ENCODE results near the gene BHMT2. TPM values are rescaled to one million over a fixed set of nuclear protein-coding genes. Genes with fewer than 3 reads are reported as not detected.

Gene BHMT2
- total RNA-seq, 1 donor from 2014 or later: 2.9 TPM

DNA sequence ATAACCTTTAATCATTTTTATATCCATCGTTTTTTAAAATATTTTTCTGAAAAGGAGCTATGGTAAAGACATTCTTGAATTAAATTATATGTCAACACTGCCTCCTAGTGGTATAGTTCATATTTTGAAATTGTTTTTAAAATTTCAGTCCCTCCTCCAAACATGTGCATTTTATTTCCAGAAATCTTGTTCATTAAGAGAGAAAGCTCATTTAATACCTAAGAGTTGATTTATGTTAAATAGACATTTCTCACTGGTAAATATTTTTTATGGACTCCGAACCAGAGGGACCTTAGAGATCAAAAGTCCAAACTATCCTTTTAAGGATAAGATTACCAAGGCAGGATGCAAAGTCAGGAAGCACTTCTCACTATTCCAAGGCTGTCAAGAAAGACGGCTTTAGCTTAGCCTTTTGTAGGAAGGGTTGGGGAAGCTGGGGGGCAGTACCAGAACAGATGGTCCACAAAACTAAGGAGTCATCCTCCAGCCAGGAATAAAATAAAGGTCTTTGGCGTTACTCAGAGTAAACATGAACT is 63.6 kb downstream of the BHMT2 start:
- no peak for DNase-seq (ENCODE audit: low read depth)
- TF ChIP-seq, protein P1, sequence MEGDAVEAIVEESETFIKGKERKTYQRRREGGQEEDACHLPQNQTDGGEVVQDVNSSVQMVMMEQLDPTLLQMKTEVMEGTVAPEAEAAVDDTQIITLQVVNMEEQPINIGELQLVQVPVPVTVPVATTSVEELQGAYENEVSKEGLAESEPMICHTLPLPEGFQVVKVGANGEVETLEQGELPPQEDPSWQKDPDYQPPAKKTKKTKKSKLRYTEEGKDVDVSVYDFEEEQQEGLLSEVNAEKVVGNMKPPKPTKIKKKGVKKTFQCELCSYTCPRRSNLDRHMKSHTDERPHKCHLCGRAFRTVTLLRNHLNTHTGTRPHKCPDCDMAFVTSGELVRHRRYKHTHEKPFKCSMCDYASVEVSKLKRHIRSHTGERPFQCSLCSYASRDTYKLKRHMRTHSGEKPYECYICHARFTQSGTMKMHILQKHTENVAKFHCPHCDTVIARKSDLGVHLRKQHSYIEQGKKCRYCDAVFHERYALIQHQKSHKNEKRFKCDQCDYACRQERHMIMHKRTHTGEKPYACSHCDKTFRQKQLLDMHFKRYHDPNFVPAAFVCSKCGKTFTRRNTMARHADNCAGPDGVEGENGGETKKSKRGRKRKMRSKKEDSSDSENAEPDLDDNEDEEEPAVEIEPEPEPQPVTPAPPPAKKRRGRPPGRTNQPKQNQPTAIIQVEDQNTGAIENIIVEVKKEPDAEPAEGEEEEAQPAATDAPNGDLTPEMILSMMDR (conservative IDR thresholded peaks at IDR 0.05; ENCODE audit: low read depth, low read length): no peak
- peak overlapping the region; percentile 38 for H3K4me3 ChIP-seq (ENCODE audit: low read depth, low read length)

- DNase-seq (ENCODE audit: low read depth): peak; percentile 61
- H3K4me3 ChIP-seq (ENCODE audit: low read depth, low read length): peak overlapping the region; percentile 38
- TF ChIP-seq, protein P1 (conservative IDR thresholded peaks at IDR 0.05; ENCODE audit: low read depth, low read length): peak; percentile 93
Observed at GRCh38 chr5:79133657-79134451, 64.3 kb downstream of the BHMT2 start.

- DNase-seq (ENCODE audit: low read depth): no peak
- no peak overlapping the region for H3K4me3 ChIP-seq (ENCODE audit: low read depth, low read length)
- TF ChIP-seq, protein P1 (conservative IDR thresholded peaks at IDR 0.05; ENCODE audit: low read depth, low read length): no peak
Observed at GRCh38 chr5:79135790-79136553, 66.4 kb downstream of the BHMT2 start.

DNA sequence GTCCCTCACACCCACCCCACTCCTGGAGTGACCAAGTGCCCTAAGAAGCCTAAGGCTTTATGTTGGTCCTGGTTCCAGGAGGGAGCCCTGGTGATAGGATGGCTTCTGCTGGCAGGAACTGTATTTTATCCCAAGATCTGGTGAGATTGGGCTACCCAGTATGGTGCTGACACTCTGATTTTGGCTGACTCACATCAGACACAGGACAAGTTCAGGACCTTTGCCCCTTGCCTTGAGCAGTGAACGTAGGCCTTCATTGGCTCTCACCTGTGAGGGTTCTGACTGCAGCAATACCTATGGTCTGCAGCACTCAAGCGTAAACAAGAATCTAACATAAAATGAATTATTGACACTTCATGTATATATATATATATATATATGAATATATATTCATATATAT is 67.1 kb downstream of the BHMT2 start:
- DNase-seq (ENCODE audit: low read depth): no peak
- TF ChIP-seq, protein P1 (conservative IDR thresholded peaks at IDR 0.05; ENCODE audit: low read depth, low read length): no peak
- H3K4me3 ChIP-seq (ENCODE audit: low read depth, low read length): no peak overlapping the region

Other genes starting within 250 kb of the BHMT2 start
- gene ARSB, start 84.5 kb upstream of the BHMT2 start, total RNA-seq: 16.5 and 16.7 TPM in 2 replicates
- 0.80 and 1.9 TPM in 2 replicates for gene DMGDH, start 93 bp upstream of the BHMT2 start, total RNA-seq
- 1.2 and 1.4 TPM in 2 replicates for gene BHMT, start 42.0 kb downstream of the BHMT2 start, total RNA-seq
- gene JMY, start 166.4 kb downstream of the BHMT2 start, total RNA-seq: 2.8 and 5.7 TPM in 2 replicates